GM21367 (cell line): Measurements from ENCODE around the gene SH3BP5L.

Experiments used
- ATAC-seq: cut with Tn5 transposase; IDR thresholded peaks from one replicate; pipeline ENCODE4 v1.9.1; 2021; ENCODE audit not compliant: unreplicated experiment

Gene SH3BP5L

GRCh38 chr1:248851390-248851789 is 25.7 kb upstream of the SH3BP5L start:
- ATAC-seq = no peak

- no peak for ATAC-seq
Measured at GRCh38 chr1:248850536-248851251, 25.0 kb upstream of the SH3BP5L start.

GRCh38 chr1:248850124-248850523 is 24.4 kb upstream of the SH3BP5L start:
- ATAC-seq = no peak

GRCh38 chr1:248849637-248850036 is 23.9 kb upstream of the SH3BP5L start:
- ATAC-seq = no peak

GRCh38 chr1:248849152-248849551 is 23.4 kb upstream of the SH3BP5L start:
- ATAC-seq = no peak

GRCh38 chr1:248848602-248849001 is 22.9 kb upstream of the SH3BP5L start:
- ATAC-seq = no peak

GRCh38 chr1:248847956-248848561 is 22.3 kb upstream of the SH3BP5L start:
- no peak for ATAC-seq

- ATAC-seq = no peak
Measured at GRCh38 chr1:248847181-248847955, 21.7 kb upstream of the SH3BP5L start.

- no peak for ATAC-seq
Measured at GRCh38 chr1:248844526-248844925, 18.8 kb upstream of the SH3BP5L start.

- ATAC-seq = no peak
Measured at GRCh38 chr1:248843687-248844086, 18.0 kb upstream of the SH3BP5L start.

- no peak for ATAC-seq
Measured at GRCh38 chr1:248842781-248843331, 17.1 kb upstream of the SH3BP5L start.

GRCh38 chr1:248841702-248842395 is 16.1 kb upstream of the SH3BP5L start:
- ATAC-seq = no peak

- ATAC-seq = no peak
Measured at GRCh38 chr1:248840946-248841345, 15.2 kb upstream of the SH3BP5L start.

- no peak for ATAC-seq
Measured at GRCh38 chr1:248839168-248839555, 13.4 kb upstream of the SH3BP5L start.

- ATAC-seq = peak; percentile 59
Measured at GRCh38 chr1:248838357-248839167, 12.8 kb upstream of the SH3BP5L start.

GRCh38 chr1:248837781-248838356 is 12.2 kb upstream of the SH3BP5L start, which contains the start of gene ZNF672:
TSS of gene ZNF672 (plus strand) at chr1:248838224. CDS start at chr1:248847275, 9,051 bp downstream.
- peak; percentile 82 for ATAC-seq

GRCh38 chr1:248837045-248837780 is 11.5 kb upstream of the SH3BP5L start:
- no peak for ATAC-seq

- ATAC-seq = no peak
Measured at GRCh38 chr1:248834343-248834940, 8.7 kb upstream of the SH3BP5L start.

- no peak for ATAC-seq
Measured at GRCh38 chr1:248831842-248832241, 6.1 kb upstream of the SH3BP5L start.
